Hematopoietic multipotent progenitor cell treated with erythropoietin and hydrocortisone succinate and interleukin-3 and kit ligand, for 15 days (in vitro differentiated cells): Measurements from ENCODE around the gene ARL5B.
"Not testable (repeated sequence)": the region's sequence is repeated elsewhere in the genome, so short reads cannot be mapped to it uniquely, and the experiment has no call there.

ENCODE experiments used
- DNase-seq: peaks from one replicate; pipeline ENCODE4 v3.0.0-alpha.2; 2015; ENCODE audit warnings: low spot score

The ARL5B gene

GRCh38 chr10:18659125-18659818 is at the start of gene ARL5B:
Gene ARL5B (plus strand): TSS chr10:18659431. CDS start chr10:18659638, 207 bp downstream.
- DNase-seq = peak; percentile 91

GRCh38 chr10:18610517-18610916 is 48.7 kb upstream of the ARL5B start:
- no peak for DNase-seq

GRCh38 chr10:18611168-18611567 is 48.1 kb upstream of the ARL5B start:
- DNase-seq = no peak

GRCh38 chr10:18615618-18616017 is 43.6 kb upstream of the ARL5B start:
- DNase-seq = no peak

GRCh38 chr10:18616337-18616736 is 42.9 kb upstream of the ARL5B start:
- DNase-seq = peak; percentile 23

GRCh38 chr10:18619016-18619415 is 40.2 kb upstream of the ARL5B start:
- no peak for DNase-seq

- DNase-seq = no peak
Observed at GRCh38 chr10:18620856-18621255, 38.4 kb upstream of the ARL5B start.

GRCh38 chr10:18623671-18624070 is 35.6 kb upstream of the ARL5B start:
- not testable (repeated sequence) for DNase-seq

- DNase-seq = no peak
Observed at GRCh38 chr10:18625886-18626285, 33.3 kb upstream of the ARL5B start.

GRCh38 chr10:18627452-18628018 is 31.7 kb upstream of the ARL5B start:
- peak; percentile 27 for DNase-seq

GRCh38 chr10:18632500-18632899 is 26.7 kb upstream of the ARL5B start:
- not testable (repeated sequence) for DNase-seq

- DNase-seq = no peak
Observed at GRCh38 chr10:18635995-18636394, 23.2 kb upstream of the ARL5B start.

- DNase-seq = not testable (repeated sequence)
Observed at GRCh38 chr10:18637400-18637799, 21.8 kb upstream of the ARL5B start.

- not testable (repeated sequence) for DNase-seq
Observed at GRCh38 chr10:18639719-18640118, 19.5 kb upstream of the ARL5B start.

- DNase-seq = no peak
Observed at GRCh38 chr10:18647151-18647550, 12.1 kb upstream of the ARL5B start.

- no peak for DNase-seq
Observed at GRCh38 chr10:18647945-18648344, 11.3 kb upstream of the ARL5B start.

- DNase-seq = peak; percentile 31
Observed at GRCh38 chr10:18649364-18649959, 9.8 kb upstream of the ARL5B start.

- DNase-seq = peak; percentile 32
Observed at GRCh38 chr10:18650404-18650997, 8.7 kb upstream of the ARL5B start.

- peak; percentile 95 for DNase-seq
Observed at GRCh38 chr10:18651324-18652007, 7.8 kb upstream of the ARL5B start, which contains the start of gene NSUN6. Gene NSUN6 (minus strand): TSS chr10:18651587. CDS start chr10:18651203, 384 bp downstream.

- DNase-seq = no peak
Observed at GRCh38 chr10:18653112-18653511, 6.1 kb upstream of the ARL5B start.

- DNase-seq = no peak
Observed at GRCh38 chr10:18656724-18657123, 2.5 kb upstream of the ARL5B start.
